ENCODE data around the gene C2. TPM values are rescaled to one million over a fixed set of nuclear protein-coding genes. Genes with fewer than 3 reads are reported as not detected.
A peak's percentile ranks its signal among the peaks of the same experiment; 100 is the strongest.

Gene C2
- 38.7 TPM for total RNA-seq
- 84.0 TPM for polyA plus RNA-seq (ENCODE audit: insufficient read depth, low read depth, low replicate concordance)
- long read RNA-seq, donor 1, partial matches to known transcripts, result 12 of 12 reads
- long read RNA-seq, donor 1, other reads (novel, unspliced or antisense), result 0 of 12 reads
- long read RNA-seq, donor 2, partial matches to known transcripts, result 11 of 11 reads
- long read RNA-seq, donor 2, other reads (novel, unspliced or antisense), result 0 of 11 reads
- long read RNA-seq, donor 3, result 0 reads
- long read RNA-seq, donor 4, result 0 reads
- long read RNA-seq, donor 5, result 0 reads
- long read RNA-seq, donor 6, partial matches to known transcripts, result 132 of 166 reads
- long read RNA-seq, donor 6, other reads (novel, unspliced or antisense), result 34 of 166 reads
- long read RNA-seq, donor 7, transcript C2-201 (18 exons, 2,850 nt), result major isoform, 27 of 44 reads
- long read RNA-seq, donor 7, partial matches to known transcripts, result 3 of 44 reads
- long read RNA-seq, donor 7, other reads (novel, unspliced or antisense), result 9 of 44 reads
- long read RNA-seq, donor 8, partial matches to known transcripts, result 39 of 47 reads
- long read RNA-seq, donor 8, other reads (novel, unspliced or antisense), result 8 of 47 reads
- long read RNA-seq, donor 9, partial matches to known transcripts, result 55 of 55 reads
- long read RNA-seq, donor 9, other reads (novel, unspliced or antisense), result 0 of 55 reads
- long read RNA-seq, donor 10, partial matches to known transcripts, result 5 of 5 reads
- long read RNA-seq, donor 10, other reads (novel, unspliced or antisense), result 0 of 5 reads

DNA sequence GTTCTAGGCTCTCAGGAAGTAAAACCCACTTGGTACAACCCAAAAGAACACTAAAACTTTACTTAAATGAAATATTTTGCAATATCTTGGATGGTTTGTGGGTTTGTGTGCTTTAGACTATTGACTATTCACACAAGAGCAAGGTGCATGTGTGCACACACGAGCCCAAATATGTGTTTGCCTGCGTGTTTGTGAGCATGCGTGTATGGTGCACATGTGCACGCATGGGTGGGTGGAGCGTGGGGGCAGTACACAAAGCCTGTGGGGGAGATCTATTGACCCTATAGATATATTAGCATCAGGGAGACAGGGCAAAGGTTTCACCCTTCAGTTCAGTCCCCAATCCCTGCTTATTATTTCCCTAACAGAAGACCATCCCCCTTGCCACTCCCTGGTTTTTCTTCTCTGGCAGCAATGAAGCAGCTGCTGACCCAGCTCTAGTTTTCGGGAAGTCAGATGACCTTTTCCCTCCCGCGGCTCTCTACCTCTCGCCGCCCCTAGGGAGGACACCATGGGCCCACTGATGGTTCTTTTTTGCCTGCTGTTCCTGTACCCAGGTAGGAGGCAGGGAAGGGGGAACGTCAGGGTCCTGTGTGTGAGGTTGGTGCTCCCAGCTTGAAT, at the start of gene C2:
C2 (plus strand) TSS at position 476 of the 621 bp plus-strand sequence; CDS start at position 512, 36 bp downstream.
- intact Hi-C loops (cut with DNase I), result no loop called here
- Histone ChIP-seq H3K4me3 (ENCODE audit: low read length in 3 of 3) (peak within 1 kb of the TSS in 1 of 3 donors; percentile 56), H3K9me3 (ENCODE audit: control insufficient read depth in 2 of 3, insufficient read depth in 1 of 3, low read length in 3 of 3) (no peaks in the 10 kb centered on the region), H3K36me3 (ENCODE audit: control insufficient read depth in 2 of 3, insufficient read depth in 3 of 3, low read length in 3 of 3) (no peaks in the 10 kb centered on the region), H3K27ac (ENCODE audit: low read depth in 2 of 2, low read length in 2 of 2) (no peak within 1 kb of the TSS), H3K9ac (ENCODE audit: low read length in 3 of 3) (no peak within 1 kb of the TSS), H3K27me3 (ENCODE audit: control insufficient read depth, insufficient read depth, low read length) (no peaks in the 10 kb centered on the region), H3K4me1 (ENCODE audit: control insufficient read depth in 2 of 3, insufficient read depth in 2 of 3, low read depth in 1 of 3, low read length in 3 of 3) (no peaks in the 10 kb centered on the region)
- FAIRE-seq, result no peak
- no peak for DNase-seq
- TF ChIP-seq, protein P1, sequence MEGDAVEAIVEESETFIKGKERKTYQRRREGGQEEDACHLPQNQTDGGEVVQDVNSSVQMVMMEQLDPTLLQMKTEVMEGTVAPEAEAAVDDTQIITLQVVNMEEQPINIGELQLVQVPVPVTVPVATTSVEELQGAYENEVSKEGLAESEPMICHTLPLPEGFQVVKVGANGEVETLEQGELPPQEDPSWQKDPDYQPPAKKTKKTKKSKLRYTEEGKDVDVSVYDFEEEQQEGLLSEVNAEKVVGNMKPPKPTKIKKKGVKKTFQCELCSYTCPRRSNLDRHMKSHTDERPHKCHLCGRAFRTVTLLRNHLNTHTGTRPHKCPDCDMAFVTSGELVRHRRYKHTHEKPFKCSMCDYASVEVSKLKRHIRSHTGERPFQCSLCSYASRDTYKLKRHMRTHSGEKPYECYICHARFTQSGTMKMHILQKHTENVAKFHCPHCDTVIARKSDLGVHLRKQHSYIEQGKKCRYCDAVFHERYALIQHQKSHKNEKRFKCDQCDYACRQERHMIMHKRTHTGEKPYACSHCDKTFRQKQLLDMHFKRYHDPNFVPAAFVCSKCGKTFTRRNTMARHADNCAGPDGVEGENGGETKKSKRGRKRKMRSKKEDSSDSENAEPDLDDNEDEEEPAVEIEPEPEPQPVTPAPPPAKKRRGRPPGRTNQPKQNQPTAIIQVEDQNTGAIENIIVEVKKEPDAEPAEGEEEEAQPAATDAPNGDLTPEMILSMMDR (IDR thresholded peaks at IDR 0.05; ENCODE audit: borderline replicate concordance, extremely low read depth, insufficient read depth), result no peak

- Histone ChIP-seq H3K9me3 (ENCODE audit: control insufficient read depth in 2 of 3, insufficient read depth in 1 of 3, low read length in 3 of 3) (no peaks in the 10 kb centered on the region), H3K27me3 (ENCODE audit: control insufficient read depth, insufficient read depth, low read length) (no peaks in the 10 kb centered on the region), H3K27ac (ENCODE audit: low read depth in 2 of 2, low read length in 2 of 2) (peak overlapping the region; percentile 75 to 87), H3K4me3 (ENCODE audit: low read length in 3 of 3) (peak overlapping the region in 2 of 3 donors; percentile 41 to 56), H3K4me1 (ENCODE audit: control insufficient read depth in 2 of 3, insufficient read depth in 2 of 3, low read depth in 1 of 3, low read length in 3 of 3) (peaks cover 0 to 8% (median 0%) of the 10 kb centered on the region in 3 donors), H3K9ac (ENCODE audit: low read length in 3 of 3) (peak overlapping the region in 2 of 3 donors; percentile 24 to 56), H3K36me3 (ENCODE audit: control insufficient read depth in 2 of 3, insufficient read depth in 3 of 3, low read length in 3 of 3) (peaks cover 2 to 24% (median 12%) of the 10 kb centered on the region in 3 donors)
- no peak for DNase-seq
- intact Hi-C loops (cut with DNase I), result no loop called here
- TF ChIP-seq, protein P1 (IDR thresholded peaks at IDR 0.05; ENCODE audit: borderline replicate concordance, extremely low read depth, insufficient read depth), result no peak
- no peak for FAIRE-seq
Measured at GRCh38 chr6:31878222-31878621, 49.3 kb upstream of the C2 start.

DNA sequence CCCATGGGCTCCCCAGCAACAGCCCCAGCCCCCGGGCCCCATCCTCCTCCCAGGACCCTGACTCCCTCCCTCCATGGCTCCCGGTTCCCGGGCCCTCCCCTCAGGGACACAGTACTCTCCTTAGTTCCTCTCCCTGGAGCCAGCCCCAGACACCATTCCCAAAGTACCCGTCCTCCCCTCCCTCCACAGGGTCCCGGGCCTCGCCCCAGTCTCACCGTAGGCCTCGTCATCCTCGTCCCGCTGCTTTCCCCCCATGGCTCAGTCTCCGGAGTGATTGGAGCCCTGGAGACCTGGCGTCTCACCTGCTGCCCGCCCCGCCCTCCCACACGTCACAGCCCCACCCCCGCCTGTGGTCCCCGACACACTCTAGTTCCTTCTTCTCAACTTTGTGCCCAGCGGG, 48.8 kb upstream of the C2 start, which contains the start of gene SLC44A4:
SLC44A4 (minus strand) TSS at position 272 of the 400 bp plus-strand sequence; CDS start at position 255, 17 bp downstream.
- Histone ChIP-seq H3K27me3 (ENCODE audit: control insufficient read depth, insufficient read depth, low read length) (no peaks in the 10 kb centered on the region), H3K36me3 (ENCODE audit: control insufficient read depth in 2 of 3, insufficient read depth in 3 of 3, low read length in 3 of 3) (peaks cover 2 to 29% (median 17%) of the 10 kb centered on the region in 3 donors), H3K27ac (ENCODE audit: low read depth in 2 of 2, low read length in 2 of 2) (peak within 1 kb of the TSS; percentile 75 to 87), H3K4me3 (ENCODE audit: low read length in 3 of 3) (peak within 1 kb of the TSS in 2 of 3 donors; percentile 41 to 56), H3K9me3 (ENCODE audit: control insufficient read depth in 2 of 3, insufficient read depth in 1 of 3, low read length in 3 of 3) (no peaks in the 10 kb centered on the region), H3K4me1 (ENCODE audit: control insufficient read depth in 2 of 3, insufficient read depth in 2 of 3, low read depth in 1 of 3, low read length in 3 of 3) (peaks cover 0 to 8% (median 0%) of the 10 kb centered on the region in 3 donors), H3K9ac (ENCODE audit: low read length in 3 of 3) (peak within 1 kb of the TSS in 2 of 3 donors; percentile 24 to 56)
- TF ChIP-seq, protein P1 (IDR thresholded peaks at IDR 0.05; ENCODE audit: borderline replicate concordance, extremely low read depth, insufficient read depth), result no peak
- intact Hi-C loops (cut with DNase I), result no loop called here
- DNase-seq (peak; percentile 40 to 79 (median 65)), FAIRE-seq (no peak)
